Choroid plexus epithelial cell (primary cell): ENCODE results near the gene NKX2-3.

Source experiments
- DNase-seq: peaks from one replicate; pipeline ENCODE4 v3.0.0-alpha.2; 2010; ENCODE audit warnings: low read depth
- H3K4me3 ChIP-seq: 2 replicates; pipeline ENCODE4 v1.5.1; 2011; ENCODE audit warnings: low read depth, mild to moderate bottlenecking, control low read depth, low read length, moderate library complexity
- TF ChIP-seq, protein P1 (sequence below): conservative IDR thresholded peaks from 2 replicates; pipeline ENCODE4 v1.5.1; 2011; ENCODE audit warnings: low read depth, mild to moderate bottlenecking, control low read depth, inconsistent platforms, low read length, moderate library complexity

Gene NKX2-3

DNA sequence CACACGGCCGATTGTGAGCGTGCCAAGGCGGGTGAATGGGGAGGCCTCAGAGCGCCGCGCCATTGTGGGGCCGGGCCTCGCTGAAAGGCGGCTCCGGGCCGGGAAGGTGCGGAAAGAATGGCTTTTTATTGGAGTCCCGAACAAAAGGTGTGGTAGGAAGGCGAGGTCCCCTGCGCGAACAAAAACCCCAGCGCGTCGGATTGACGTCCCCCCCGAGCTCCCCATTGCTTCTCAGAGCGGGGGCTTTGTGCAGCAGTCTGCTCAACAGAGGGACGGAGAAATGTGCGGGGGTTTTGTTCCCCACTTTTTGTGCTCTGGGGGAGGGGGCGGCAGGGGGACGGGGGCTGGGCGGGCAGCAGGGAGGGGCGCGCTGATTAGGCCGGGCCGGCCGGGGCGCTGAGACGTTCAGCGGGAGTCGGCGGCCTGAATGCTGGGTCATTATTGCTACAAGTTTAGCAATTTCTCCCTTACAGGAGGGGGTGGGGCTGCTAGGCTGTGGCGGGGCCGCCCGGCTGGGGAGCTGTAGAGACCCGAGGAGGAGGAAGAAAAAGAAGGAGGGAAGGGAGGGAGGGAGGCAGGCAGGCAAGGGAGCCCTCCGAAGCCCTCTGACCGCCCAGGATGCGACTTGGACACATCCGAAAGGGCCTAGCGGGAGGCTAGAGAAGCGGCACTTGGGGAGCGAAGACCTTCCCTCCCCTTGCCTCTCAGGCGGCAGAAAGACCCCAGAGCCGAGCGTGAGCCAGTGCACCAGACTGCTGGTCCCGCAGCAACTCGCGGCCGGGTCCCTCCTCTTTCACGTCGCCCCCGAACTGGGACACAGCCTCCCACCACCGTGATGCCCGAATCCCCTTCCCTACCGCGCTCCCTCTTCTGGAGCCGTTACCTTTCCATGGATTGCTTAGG is 4.6 kb downstream of the NKX2-3 start:
- no peak overlapping the region for H3K4me3 ChIP-seq
- TF ChIP-seq, protein P1, sequence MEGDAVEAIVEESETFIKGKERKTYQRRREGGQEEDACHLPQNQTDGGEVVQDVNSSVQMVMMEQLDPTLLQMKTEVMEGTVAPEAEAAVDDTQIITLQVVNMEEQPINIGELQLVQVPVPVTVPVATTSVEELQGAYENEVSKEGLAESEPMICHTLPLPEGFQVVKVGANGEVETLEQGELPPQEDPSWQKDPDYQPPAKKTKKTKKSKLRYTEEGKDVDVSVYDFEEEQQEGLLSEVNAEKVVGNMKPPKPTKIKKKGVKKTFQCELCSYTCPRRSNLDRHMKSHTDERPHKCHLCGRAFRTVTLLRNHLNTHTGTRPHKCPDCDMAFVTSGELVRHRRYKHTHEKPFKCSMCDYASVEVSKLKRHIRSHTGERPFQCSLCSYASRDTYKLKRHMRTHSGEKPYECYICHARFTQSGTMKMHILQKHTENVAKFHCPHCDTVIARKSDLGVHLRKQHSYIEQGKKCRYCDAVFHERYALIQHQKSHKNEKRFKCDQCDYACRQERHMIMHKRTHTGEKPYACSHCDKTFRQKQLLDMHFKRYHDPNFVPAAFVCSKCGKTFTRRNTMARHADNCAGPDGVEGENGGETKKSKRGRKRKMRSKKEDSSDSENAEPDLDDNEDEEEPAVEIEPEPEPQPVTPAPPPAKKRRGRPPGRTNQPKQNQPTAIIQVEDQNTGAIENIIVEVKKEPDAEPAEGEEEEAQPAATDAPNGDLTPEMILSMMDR: no peak
- no peak for DNase-seq

DNA sequence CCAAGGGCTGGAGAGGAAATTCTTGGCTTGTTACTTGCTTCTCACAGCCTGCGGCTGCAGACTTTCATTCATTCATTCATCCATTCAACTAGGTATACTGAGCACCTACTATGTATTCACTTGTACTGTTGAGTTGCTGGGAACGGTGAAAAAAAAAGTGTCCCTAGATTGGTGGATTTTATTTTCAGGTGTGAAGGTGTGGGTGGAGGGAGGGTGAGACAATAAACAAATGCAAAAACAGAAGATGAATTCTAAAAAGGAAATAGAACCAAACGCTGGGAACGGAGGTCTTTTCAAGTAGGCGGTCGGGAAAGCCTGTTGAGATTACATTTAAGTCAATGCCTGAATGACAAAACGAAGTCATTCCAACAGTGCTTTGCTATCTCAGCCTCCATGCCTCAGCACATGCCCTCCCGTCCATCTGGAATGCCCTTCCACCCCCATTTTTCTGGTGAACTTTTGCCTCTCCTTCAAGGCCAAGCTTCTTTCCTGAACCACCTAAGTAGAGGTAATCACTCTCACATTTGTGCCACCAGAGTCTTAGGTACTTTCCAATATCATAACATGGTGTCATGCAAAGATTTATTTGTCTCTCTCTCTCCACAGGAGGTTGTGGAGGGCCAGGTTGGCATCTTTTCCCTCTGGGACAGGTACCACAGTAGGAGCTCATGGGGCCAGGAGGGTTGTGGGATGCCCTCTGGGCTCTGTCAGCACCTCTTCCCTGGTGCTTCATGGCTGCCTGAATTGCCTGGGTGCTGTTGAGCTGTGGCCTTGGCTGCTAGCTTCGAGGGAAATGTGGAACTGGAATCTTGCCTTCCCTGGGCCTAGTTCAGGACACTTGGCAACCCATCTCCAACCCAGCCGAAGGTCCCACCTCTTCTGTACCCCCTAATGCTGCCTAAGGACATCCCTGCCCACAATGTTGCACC is 5.5 kb downstream of the NKX2-3 start:
- TF ChIP-seq, protein P1: no peak
- no peak overlapping the region for H3K4me3 ChIP-seq
- DNase-seq: no peak

DNA sequence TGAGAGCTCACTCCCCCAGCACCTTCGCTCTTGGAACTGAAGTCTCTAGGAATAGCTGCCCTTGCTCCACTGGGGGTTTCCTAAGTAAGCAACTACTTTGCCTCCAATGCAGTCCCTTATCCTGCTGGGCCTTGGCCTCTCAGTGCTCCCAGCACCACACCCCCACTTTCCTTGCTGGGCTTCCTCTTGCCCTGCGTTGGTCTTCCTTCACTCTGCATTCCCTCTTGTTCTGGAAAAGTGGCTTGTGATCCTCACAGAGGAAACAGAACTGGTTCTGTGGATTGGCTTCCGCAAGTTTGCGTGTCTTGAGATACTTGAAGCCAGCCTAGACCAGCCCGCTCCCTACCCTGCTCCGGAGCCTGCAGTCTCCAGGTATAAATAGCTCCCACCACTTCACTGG is 6.4 kb downstream of the NKX2-3 start:
- no peak for DNase-seq
- TF ChIP-seq, protein P1: no peak
- H3K4me3 ChIP-seq: no peak overlapping the region

DNA sequence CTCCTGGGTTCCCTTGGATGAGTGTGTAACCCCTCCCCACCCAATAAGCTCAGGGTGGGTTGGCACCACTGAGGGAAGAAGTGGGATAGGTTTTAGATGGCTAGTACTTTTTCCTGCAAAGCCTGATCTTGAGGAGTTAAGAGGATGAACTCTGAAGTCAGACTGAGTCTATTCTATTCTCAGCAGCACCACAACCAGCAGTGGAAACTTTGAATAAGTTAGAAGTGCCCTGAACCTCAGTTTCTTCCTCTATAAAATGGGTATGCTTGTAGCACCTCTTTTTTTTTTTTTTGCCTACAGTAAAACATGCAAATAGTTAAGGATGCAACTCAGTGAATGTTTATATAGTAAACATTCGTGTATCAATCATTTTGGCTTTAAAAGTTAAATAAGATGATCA is 7.1 kb downstream of the NKX2-3 start:
- TF ChIP-seq, protein P1: no peak
- no peak overlapping the region for H3K4me3 ChIP-seq
- DNase-seq: no peak

DNA sequence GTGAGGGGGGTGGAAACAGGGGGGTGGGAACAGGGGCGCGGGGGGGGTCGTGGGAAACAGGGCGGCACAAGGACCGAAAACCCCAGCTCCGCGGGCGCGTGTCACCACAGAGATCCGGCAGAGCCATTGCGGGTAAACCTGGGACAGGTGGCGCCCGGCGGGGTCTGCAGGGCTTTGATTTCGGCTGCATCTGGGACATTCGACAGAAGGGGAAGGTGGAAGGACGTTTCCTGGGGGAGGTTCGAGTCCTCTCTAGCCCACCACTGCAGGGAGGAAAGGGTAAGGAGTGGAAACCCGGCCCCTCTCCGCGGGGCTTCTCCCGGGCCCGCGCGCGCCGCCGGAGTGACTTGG is 7.5 kb downstream of the NKX2-3 start:
- DNase-seq: no peak
- H3K4me3 ChIP-seq: no peak overlapping the region
- TF ChIP-seq, protein P1: no peak

DNA sequence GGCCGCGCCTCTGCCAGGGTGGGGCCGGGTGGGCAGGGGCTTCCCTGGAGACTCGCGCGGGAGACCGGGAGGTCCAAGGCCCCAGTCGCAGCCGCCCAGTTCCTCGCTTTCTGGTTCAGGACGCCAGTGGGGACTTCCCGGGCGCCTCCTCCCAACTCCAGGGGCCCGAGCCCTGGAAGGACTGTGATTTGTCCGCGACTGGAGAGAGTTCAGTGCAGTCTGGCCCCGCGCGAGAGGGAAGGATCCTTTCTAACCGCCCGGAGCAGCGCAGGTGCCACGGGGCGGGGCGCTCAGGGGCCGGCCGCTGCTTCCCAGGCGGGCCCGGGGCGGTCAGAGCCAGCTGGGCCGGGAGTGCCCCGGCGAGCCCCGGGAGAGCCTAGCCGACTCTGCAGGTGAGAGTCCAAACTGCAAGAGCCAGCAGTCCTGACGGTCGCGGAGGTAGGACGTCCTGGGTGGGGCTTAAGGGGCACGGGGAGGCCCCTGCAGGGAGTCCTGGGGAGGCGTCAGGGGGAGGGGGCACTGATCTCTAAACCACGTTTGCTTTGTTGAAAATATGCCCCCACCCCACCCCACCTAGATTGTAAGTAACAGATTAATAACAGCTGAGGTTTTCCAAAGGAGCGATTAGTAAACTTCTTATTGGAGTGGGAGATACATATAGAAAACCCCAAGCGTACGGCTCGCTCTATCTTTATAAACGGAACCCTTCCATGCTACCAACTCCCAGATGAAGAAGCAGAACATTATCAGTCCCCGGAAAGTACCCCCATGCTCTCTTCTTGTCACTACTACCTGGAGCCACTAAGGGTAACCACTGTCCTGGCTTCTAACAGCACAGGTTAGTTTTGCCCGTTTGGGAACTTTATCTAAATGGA is 8.2 kb downstream of the NKX2-3 start:
- no peak for DNase-seq
- H3K4me3 ChIP-seq: no peak overlapping the region
- TF ChIP-seq, protein P1: no peak
